Omental fat pad (tissue), 4 donors: ENCODE results near the gene TRIM44. TPM values are rescaled to one million over a fixed set of nuclear protein-coding genes. Genes with fewer than 3 reads are reported as not detected.

Experiments
- ATAC-seq: fragments of 150-250 bp; one replicate; pipeline ENCODE4 v1.9.1; 2016; ENCODE audit warnings: mild to moderate bottlenecking, moderate library complexity; ENCODE audit not compliant: low FRiP score
- DNase-seq: peaks from one replicate; pipeline ENCODE4 v3.0.0-alpha.2; 2019; ENCODE audit warnings: low spot score
- total RNA-seq, 4 donors: library from RNA; depleted of rRNA; stranded (reverse); fragments of >200 nt; gene quantifications; one replicate each; pipeline ENCODE4 v1.1.0, GENCODE V29; 2016
- TF ChIP-seq, protein P1 (sequence below), 3 donors: fragments of 450-650 bp; IDR thresholded peaks; one replicate each; pipeline ENCODE4 v1.5.1; 2016 to 2017; ENCODE audit warnings: antibody characterized with exemption in 3 of 3, mild to moderate bottlenecking in 3 of 3, moderate library complexity in 2 of 3

TRIM44 gene
- total RNA-seq, 4 donors from 2014 or later: 47.3 to 64.0 (median 52.1) TPM

- TF ChIP-seq, protein P1, sequence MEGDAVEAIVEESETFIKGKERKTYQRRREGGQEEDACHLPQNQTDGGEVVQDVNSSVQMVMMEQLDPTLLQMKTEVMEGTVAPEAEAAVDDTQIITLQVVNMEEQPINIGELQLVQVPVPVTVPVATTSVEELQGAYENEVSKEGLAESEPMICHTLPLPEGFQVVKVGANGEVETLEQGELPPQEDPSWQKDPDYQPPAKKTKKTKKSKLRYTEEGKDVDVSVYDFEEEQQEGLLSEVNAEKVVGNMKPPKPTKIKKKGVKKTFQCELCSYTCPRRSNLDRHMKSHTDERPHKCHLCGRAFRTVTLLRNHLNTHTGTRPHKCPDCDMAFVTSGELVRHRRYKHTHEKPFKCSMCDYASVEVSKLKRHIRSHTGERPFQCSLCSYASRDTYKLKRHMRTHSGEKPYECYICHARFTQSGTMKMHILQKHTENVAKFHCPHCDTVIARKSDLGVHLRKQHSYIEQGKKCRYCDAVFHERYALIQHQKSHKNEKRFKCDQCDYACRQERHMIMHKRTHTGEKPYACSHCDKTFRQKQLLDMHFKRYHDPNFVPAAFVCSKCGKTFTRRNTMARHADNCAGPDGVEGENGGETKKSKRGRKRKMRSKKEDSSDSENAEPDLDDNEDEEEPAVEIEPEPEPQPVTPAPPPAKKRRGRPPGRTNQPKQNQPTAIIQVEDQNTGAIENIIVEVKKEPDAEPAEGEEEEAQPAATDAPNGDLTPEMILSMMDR (IDR thresholded peaks at IDR 0.05): no peak
- DNase-seq (no peak), ATAC-seq (no peak)
These were observed 186.0 kb downstream of the TRIM44 start for GRCh38 chr11:35848616-35849015.

GRCh38 chr11:35850191-35850590, 187.6 kb downstream of the TRIM44 start:
- TF ChIP-seq, protein P1 (IDR thresholded peaks at IDR 0.05): no peak
- ATAC-seq (no peak), DNase-seq (no peak)

- DNase-seq (no peak), ATAC-seq (no peak)
- TF ChIP-seq, protein P1 (IDR thresholded peaks at IDR 0.05): no peak
These were observed 188.8 kb downstream of the TRIM44 start for GRCh38 chr11:35851342-35851741.

GRCh38 chr11:35852056-35852455, 189.5 kb downstream of the TRIM44 start:
- TF ChIP-seq, protein P1 (IDR thresholded peaks at IDR 0.05): no peak

GRCh38 chr11:35853971-35854370, 191.4 kb downstream of the TRIM44 start:
- TF ChIP-seq, protein P1 (IDR thresholded peaks at IDR 0.05): no peak
- no peak for ATAC-seq

More at GRCh38 chr11:35852056-35852455, 189.5 kb downstream of the TRIM44 start:
- peak; percentile 10 for ATAC-seq
- DNase-seq: no peak

GRCh38 chr11:35855671-35856070, 193.1 kb downstream of the TRIM44 start:
- TF ChIP-seq, protein P1 (IDR thresholded peaks at IDR 0.05): no peak
- no peak for DNase-seq
- no peak for ATAC-seq

More at GRCh38 chr11:35853971-35854370, 191.4 kb downstream of the TRIM44 start:
- no peak for DNase-seq

GRCh38 chr11:35856259-35856658, 193.7 kb downstream of the TRIM44 start:
- TF ChIP-seq, protein P1 (IDR thresholded peaks at IDR 0.05): no peak
- ATAC-seq (no peak), DNase-seq (no peak)
